Pancreas (tissue), 10 donors: Measurements from ENCODE around the gene LRRC61. TPM values are rescaled to one million over a fixed set of nuclear protein-coding genes. Genes with fewer than 3 reads are reported as not detected.
"Not testable (repeated sequence)": the region's sequence is repeated elsewhere in the genome, so short reads cannot be mapped to it uniquely, and the experiment has no call there.

Source experiments
- ATAC-seq, 4 donors: fragments of 200-7000 bp; cut with Tn5 transposase; one replicate each; pipeline versions ENCODE4 v1.8.0 to v1.9.1; 2020; ENCODE audit warnings: mild to moderate bottlenecking in 4 of 4, moderate library complexity in 4 of 4
- DNase-seq, 6 donors: peaks; one replicate each; pipeline ENCODE4 v3.0.0-alpha.2; 2020
- FAIRE-seq: peaks from 2 replicates; lab custom pipeline; 2012; peaks lifted over from hg19 to GRCh38; lab: Jason Lieb, UNC
- H3K27ac ChIP-seq, 4 donors: fragments of 200-600 bp; sonication (generic); 1 replicate in 3 of 4; 2 replicates in 1 of 4; pipeline versions ENCODE4 v1.5.0 to v1.8.0; 2020
- H3K27me3 ChIP-seq, 4 donors: fragments of 200-600 bp; one replicate each; pipeline ENCODE4 v1.8.0; 2021
- H3K36me3 ChIP-seq, 3 donors: fragments of 200-600 bp; sonication (generic) in 1 of 3; one replicate each; pipeline versions ENCODE4 v1.5.0 to v1.8.0; 2020 to 2021
- H3K4me1 ChIP-seq, 3 donors: fragments of 200-600 bp; one replicate each; pipeline ENCODE4 v1.8.0; 2021
- H3K4me3 ChIP-seq, 4 donors: fragments of 200-600 bp; sonication (generic) in 2 of 4; one replicate each; pipeline versions ENCODE4 v1.5.0 to v1.8.0; 2020 to 2021
- H3K9me3 ChIP-seq, 4 donors: fragments of 200-600 bp; one replicate each; pipeline ENCODE4 v1.8.0; 2021
- WGBS, 2 donors: extraction: QIAGEN DNeasy Blood & Tissue Kit; methylation state at CpG; one replicate each; pipeline ENCODE4 v1.1.7; 2013; 5-methylcytosine and 5-hydroxymethylcytosine counted together
- intact Hi-C, 3 donors: fragments of 100-400 bp; cut with DNase I; formaldehyde crosslinking; loops; one replicate each; pipeline versions ENCODE4 v1.11.1 to v1.14.2; 2022
- polyA plus RNA-seq, 2 donors: library from polyadenylated mRNA; stranded (reverse); fragments of 200-250 nt; gene quantifications; one replicate each; pipeline ENCODE4 v1.2.3, GENCODE V29; 2013
- total RNA-seq, 6 donors: library from RNA; stranded (reverse); fragmentation: NEBNext Ultra II Directional in 4 of 6; extraction: Animal tissue kit (Norgen Biotek cat#: 25700) in 4 of 6; gene quantifications; one replicate each; pipeline versions ENCODE4 v1.2.1 to v1.2.4, GENCODE V29; 2021 to 2023
- TF ChIP-seq, protein P1 (sequence below), 4 donors: fragments of 200-600 bp; sonication (generic) in 3 of 4; IDR thresholded peaks; one replicate each; pipeline versions ENCODE4 v1.5.0 to v1.8.0; 2021; ENCODE audit warnings: antibody characterized with exemption in 4 of 4
- donor health status: healthy with polysubstance abuse.
- donor health status: DM: no; HTN: no; CAD: no; lungs with moderate emphysema.
- donor health status: DM: no; HTN: no; CAD: no.
- donor health status: control.
- donor health status: control.
- donor health status: Bipolar disorder and iron deficiency.
- donor health status: DM: yes; HTN: yes; CAD: no.
- donor health status: DM: no; HTN: no; CAD: no.
- donor health status: DM: no; HTN: no; CAD: no.
- donor health status: DM: yes; HTN: yes; CAD: no.

LRRC61 gene
- total and polyA plus RNA-seq, 8 donors: 7.1 to 11.2 (median 8.8) TPM

DNA sequence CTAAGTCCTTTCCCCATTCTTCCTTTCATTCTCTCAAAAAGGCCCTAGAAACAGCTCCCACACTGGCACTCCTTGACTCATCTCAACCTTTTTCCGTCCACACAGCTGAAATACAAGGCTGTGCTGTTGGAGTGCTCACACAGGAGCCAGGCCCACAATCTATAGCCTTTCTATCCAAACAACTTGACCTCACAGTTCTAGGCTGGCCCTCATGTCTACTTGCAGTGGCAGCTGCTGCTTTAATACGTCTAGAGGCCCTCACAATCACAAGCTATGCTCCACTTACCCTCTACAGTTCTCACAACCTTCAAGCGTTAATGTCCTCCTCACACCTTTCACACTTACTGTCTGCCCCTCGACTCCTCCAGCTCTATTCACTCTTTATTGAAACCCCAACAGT lies 12.0 kb upstream of the LRRC61 start:
- no peaks in the 10 kb centered on the region for H3K27me3 ChIP-seq
- H3K27ac ChIP-seq: no peak overlapping the region
- TF ChIP-seq, protein P1, sequence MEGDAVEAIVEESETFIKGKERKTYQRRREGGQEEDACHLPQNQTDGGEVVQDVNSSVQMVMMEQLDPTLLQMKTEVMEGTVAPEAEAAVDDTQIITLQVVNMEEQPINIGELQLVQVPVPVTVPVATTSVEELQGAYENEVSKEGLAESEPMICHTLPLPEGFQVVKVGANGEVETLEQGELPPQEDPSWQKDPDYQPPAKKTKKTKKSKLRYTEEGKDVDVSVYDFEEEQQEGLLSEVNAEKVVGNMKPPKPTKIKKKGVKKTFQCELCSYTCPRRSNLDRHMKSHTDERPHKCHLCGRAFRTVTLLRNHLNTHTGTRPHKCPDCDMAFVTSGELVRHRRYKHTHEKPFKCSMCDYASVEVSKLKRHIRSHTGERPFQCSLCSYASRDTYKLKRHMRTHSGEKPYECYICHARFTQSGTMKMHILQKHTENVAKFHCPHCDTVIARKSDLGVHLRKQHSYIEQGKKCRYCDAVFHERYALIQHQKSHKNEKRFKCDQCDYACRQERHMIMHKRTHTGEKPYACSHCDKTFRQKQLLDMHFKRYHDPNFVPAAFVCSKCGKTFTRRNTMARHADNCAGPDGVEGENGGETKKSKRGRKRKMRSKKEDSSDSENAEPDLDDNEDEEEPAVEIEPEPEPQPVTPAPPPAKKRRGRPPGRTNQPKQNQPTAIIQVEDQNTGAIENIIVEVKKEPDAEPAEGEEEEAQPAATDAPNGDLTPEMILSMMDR (IDR thresholded peaks at IDR 0.05): no peak
- no peaks in the 10 kb centered on the region for H3K9me3 ChIP-seq
- H3K4me1 ChIP-seq: peaks cover 9 to 36% (median 14%) of the 10 kb centered on the region in 3 donors
- H3K4me3 ChIP-seq: no peak overlapping the region
- no peak for FAIRE-seq
- intact Hi-C loops: no loop called here
- no peaks in the 10 kb centered on the region for H3K36me3 ChIP-seq
- WGBS, 2 donors: 81 to 83% methylated on average over 4 of the region's 4 CpGs
- no peak for DNase-seq
- ATAC-seq: no peak

DNA sequence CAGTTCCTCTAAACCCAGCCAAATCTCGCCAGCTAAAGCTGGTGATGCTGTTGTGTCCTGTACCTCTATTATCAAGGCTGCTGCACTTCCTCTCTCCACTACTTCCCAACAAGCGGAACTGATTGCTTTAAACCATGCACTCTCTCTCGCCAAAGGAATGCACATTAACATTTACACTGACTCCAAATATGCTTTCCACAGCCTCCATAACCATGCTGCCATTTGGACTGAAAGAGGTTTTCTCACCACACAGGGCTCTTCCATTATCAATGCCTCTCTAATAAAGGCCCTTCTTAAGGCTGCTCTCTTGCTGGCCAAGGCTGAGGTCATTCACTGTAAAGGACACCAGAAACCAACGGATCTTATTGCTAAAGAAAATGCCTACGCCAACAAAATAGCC lies 11.4 kb upstream of the LRRC61 start:
- H3K9me3 ChIP-seq: no peaks in the 10 kb centered on the region
- 67 to 70% methylated on average over 5 of the region's 5 CpGs for WGBS, 2 donors
- H3K4me1 ChIP-seq: peaks cover 10 to 34% (median 14%) of the 10 kb centered on the region in 3 donors
- intact Hi-C loops: no loop called here
- DNase-seq: no peak
- ATAC-seq: peak in 1 of 4 donors; percentile 49
- no peak for FAIRE-seq
- no peaks in the 10 kb centered on the region for H3K27me3 ChIP-seq
- TF ChIP-seq, protein P1 (IDR thresholded peaks at IDR 0.05): no peak
- no peaks in the 10 kb centered on the region for H3K36me3 ChIP-seq
- no peak overlapping the region for H3K27ac ChIP-seq
- no peak overlapping the region for H3K4me3 ChIP-seq

DNA sequence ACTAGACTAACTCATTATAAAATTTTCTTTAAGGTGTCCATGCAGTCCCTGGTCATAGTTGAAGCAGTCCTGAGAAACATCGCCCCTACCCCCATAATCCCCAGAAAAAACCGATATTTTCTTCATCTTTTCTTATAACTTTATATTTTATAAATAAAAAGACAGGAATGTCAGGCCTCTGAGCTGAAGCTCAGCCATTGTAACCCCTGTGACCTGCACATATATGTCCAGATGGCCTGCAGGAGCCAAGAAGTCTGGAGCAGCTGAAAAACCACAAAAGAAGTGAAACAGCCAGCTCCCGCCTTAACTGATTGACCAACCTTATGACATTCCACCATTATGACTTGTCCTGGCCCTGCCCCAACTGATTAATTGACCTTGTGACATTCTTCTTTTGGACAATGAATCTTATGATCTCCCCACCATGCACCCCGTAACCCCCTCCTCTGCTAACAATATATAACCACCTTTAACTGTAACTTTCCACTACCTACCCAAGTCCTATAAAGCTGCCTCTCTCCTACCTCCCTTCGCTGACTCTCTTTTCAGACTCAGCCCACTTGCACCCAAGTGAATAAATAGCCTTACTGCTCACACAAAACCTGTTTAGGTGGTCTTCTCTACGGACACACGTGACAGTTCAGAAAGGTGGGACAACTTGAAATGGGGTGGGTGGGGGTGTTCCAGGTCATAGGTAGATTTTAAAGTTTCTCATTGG lies 10.3 kb upstream of the LRRC61 start:
- Histone ChIP-seq H3K4me1 (peaks cover 14 to 35% (median 14%) of the 10 kb centered on the region in 3 donors), H3K27ac (peak overlapping the region in 1 of 4 donors; percentile 27)
- DNase-seq, FAIRE-seq, H3K27me3 ChIP-seq, H3K4me3 ChIP-seq, H3K9me3 ChIP-seq, intact Hi-C loops, H3K36me3 ChIP-seq: not testable (repeated sequence)
- peak in 2 of 4 donors; percentile 5 to 30 for ATAC-seq
- 78 to 84% methylated on average over 7 of the region's 7 CpGs for WGBS, 2 donors

DNA sequence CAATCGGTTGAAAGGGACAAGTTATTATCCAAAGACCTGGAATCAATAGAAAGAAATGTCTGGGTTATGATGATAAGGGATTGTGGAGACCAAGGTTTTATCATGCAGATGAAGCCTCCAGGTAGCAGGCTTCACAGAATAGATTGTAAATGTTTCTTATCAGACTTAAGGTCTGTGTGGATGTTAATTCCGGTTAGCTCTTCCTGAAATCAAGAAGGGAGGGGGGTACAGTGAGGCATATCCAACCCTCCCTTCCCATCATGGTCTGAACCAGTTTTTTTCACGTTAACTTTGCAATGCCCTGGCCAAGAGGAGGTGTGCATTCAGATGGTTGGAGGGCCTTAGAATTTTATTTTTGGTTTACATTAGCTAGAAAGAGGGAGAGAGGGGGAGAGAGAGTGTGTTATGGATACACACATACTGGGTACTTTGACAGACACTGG lies 9.8 kb upstream of the LRRC61 start:
- peak in 1 of 4 donors; percentile 6 for ATAC-seq
- 44 to 47% methylated on average over 3 of the region's 3 CpGs for WGBS, 2 donors

DNA sequence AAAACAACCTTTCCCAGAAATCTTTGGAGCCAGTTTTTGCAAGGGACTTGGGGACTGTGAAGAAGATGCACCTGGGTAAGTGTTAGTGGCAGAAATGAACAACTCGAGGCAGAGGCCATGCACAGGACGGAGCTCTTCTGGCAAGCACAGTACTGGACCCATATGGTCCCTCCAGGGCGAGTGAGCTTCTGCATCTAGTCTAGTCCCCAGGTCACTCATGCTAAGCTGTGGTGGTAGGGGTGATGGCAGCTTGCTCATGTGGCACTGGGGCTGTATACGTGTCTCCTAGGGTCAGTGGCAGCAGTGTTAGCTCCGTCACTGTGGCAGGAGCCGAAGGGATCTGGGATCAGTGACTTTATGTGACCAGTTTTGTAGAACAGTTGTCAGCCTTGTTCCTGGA lies 9.3 kb upstream of the LRRC61 start:
- peak overlapping the region in 2 of 4 donors; percentile 17 to 27 for H3K27ac ChIP-seq
- H3K27me3 ChIP-seq: no peaks in the 10 kb centered on the region
- ATAC-seq: peak in 2 of 4 donors; percentile 12 to 24
- 79 to 82% methylated on average over 6 of the region's 6 CpGs for WGBS, 2 donors
- FAIRE-seq: no peak
- no peak for DNase-seq
- no peaks in the 10 kb centered on the region for H3K9me3 ChIP-seq
- H3K4me1 ChIP-seq: peaks cover 14 to 35% (median 14%) of the 10 kb centered on the region in 3 donors
- H3K4me3 ChIP-seq: no peak overlapping the region
- TF ChIP-seq, protein P1 (IDR thresholded peaks at IDR 0.05): no peak
- intact Hi-C loops: no loop called here
- H3K36me3 ChIP-seq: no peaks in the 10 kb centered on the region

More for the DNA sequence above, 9.8 kb upstream of the LRRC61 start:
- H3K27ac ChIP-seq: peak overlapping the region in 1 of 4 donors; percentile 27
- FAIRE-seq: no peak
- no peak overlapping the region for H3K4me3 ChIP-seq
- peaks cover 14 to 35% (median 14%) of the 10 kb centered on the region in 3 donors for H3K4me1 ChIP-seq
- H3K27me3 ChIP-seq: no peaks in the 10 kb centered on the region
- no peaks in the 10 kb centered on the region for H3K9me3 ChIP-seq
- no peak for DNase-seq
- H3K36me3 ChIP-seq: no peaks in the 10 kb centered on the region
- TF ChIP-seq, protein P1 (IDR thresholded peaks at IDR 0.05): no peak
- intact Hi-C loops: no loop called here
